ENCODE results near the gene POMT1. TPM values are rescaled to one million over a fixed set of nuclear protein-coding genes. Genes with fewer than 3 reads are reported as not detected.
"Not testable (repeated sequence)": the region's sequence is repeated elsewhere in the genome, so short reads cannot be mapped to it uniquely, and the experiment has no call there.

POMT1 gene
- polyA plus RNA-seq, 3 donors: 36.9 to 50.9 (median 50.0) TPM

GRCh38 chr9:131491001-131491710, 11.6 kb upstream of the POMT1 start:
- DNase-seq: no peak

GRCh38 chr9:131492070-131492469, 10.6 kb upstream of the POMT1 start:
- DNase-seq: no peak

DNA sequence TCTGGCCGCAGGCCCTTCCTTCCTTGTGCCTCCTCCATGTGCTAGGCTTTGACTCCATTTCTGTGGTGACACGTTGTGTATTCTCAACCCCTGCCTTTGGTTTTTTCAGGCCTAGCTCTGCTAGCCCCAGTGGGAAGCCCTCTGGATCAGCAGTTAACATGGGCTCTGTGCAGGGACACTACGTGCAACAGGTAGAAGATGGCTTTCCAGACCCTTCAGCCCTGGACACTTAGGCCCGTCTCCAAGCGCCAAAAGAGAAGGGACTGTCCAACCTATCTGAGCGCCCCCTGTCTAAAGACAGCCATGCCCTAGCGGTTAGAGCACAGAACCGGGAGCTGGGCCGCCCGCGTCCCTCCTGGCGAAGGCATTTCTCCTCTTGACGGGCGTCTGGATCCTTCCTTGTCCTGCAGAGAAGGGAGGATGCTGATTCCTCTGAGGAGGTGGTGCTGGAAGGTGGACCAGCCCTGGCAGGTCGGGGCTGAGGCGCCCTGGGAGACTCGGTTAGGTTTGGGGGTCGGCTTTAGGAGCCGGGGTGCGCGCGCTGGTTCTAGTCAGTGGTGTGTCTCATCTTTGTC, 8.3 kb upstream of the POMT1 start:
- no peak for DNase-seq

DNA sequence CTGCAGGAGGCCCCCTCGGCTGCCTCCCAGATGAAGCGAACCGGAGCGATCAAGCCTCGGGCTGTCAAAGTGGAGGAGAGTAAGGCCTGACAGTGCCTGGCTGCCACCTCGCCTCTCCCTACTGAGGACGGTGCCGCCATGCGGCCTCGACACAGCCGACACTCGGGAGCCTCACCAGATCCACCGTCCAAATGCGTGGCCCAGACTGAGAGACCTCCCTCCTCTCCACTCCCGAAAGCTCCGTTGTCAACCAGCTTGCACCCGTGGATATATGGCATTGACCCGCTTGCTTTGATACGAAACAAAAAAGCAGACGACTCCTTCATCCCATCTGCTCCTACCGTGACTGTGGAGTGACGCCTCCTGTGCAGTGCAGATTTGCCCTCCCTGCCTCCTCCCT, 6.9 kb upstream of the POMT1 start:
- no peak for DNase-seq

DNA sequence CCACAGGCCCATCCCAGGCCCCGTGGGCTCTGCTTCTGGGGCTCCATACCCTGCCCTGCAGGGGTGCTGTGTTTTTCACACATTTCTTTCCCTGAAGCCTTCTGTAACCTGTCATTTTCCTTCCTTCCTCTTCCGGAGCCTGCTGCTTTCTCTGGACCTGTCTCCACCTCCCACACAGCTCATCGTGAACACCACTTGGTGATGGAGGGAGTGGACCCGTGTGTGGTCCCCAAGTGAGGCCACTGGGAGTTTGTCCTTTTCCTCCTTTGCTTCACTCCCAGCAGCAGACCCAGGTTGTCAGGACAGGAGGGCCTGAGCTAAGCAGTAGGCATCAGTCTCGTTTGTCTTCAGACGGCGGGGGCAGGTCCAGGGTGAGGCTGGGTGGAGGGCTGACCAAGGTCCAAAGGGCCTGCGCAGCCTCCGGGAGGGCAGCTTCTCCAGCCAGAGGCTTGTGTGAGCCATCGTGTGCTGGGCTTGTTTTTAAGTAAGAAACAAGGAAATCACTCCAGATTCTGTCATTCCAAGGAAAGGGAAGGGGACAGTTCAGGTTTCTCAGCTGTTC, 5.8 kb upstream of the POMT1 start:
- no peak for DNase-seq

GRCh38 chr9:131499254-131499767, 3.4 kb upstream of the POMT1 start:
- DNase-seq: no peak

GRCh38 chr9:131500377-131500776, 2.3 kb upstream of the POMT1 start:
- no peak for DNase-seq

GRCh38 chr9:131500939-131501541, 1.7 kb upstream of the POMT1 start:
- DNase-seq: no peak

- DNase-seq: no peak
Observed at GRCh38 chr9:131503626-131504465, 1.1 kb downstream of the POMT1 start.

GRCh38 chr9:131505012-131505411, 2.3 kb downstream of the POMT1 start:
- DNase-seq: no peak

DNA sequence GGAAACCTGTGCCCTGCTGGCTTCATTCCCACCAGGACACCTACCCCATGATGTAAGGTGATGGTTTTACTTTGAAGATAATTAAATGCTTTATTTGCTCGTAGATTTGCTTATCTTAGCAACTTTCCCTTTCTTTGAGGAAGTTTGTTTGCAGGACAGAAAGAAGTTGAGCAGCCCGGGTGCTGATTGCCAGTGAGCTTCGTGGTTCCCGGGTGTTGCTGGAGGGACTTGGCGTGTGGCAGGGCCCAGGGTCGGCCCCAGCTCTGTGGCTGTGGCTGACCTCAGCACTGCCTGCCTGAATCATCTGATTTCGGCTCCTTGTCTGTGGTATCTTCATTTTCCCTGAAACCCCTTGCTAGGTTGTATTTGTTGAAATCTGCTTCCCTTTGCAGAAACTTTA, 8.7 kb downstream of the POMT1 start:
- DNase-seq: no peak

GRCh38 chr9:131511880-131512279, 9.2 kb downstream of the POMT1 start:
- no peak for DNase-seq

- no peak for DNase-seq
Observed at GRCh38 chr9:131513177-131513576, 10.5 kb downstream of the POMT1 start.

GRCh38 chr9:131515559-131516031, 12.9 kb downstream of the POMT1 start:
- DNase-seq: not testable (repeated sequence)

- DNase-seq: no peak
Observed at GRCh38 chr9:131516100-131516499, 13.4 kb downstream of the POMT1 start.

DNA sequence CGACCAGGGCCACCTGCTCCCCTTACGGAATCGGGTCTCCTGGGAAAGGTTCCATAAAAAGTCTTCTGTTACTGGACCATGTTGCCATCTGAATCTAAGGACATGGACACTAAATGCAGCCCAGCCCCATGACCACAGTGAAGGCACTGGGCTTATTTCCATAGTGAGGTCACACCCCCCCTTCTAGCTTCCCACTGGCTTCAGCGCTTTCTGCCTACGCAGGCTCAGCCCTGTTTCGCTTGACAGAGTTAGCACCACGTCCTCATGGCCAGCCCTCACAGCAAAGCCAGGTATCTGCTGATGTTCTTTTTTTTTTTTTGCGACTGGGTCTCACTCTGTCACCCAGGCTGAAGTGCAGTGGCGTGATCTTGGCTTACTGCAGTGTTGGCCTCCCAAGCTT, 14.2 kb downstream of the POMT1 start:
- DNase-seq: no peak

- DNase-seq: no peak
Observed at GRCh38 chr9:131517761-131518190, 15.1 kb downstream of the POMT1 start.

DNA sequence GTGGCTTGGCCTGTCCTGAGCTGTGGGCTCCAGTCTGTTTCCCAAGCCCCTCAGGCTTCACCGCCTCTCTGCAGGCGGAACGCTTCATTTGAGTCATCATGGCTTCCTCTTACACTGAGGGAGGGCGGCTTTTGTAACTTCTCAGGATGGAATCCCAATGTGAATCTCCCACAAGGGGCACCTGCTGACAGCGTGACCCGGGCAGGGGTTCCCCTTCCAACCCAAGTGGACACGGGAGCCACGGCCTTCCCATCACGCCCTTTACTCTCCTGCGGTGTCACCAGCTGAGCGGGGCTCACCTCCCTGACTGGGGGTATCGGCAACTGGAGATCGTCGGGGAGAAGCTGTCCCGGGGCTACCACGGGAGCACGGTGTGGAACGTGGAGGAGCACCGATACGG, 15.8 kb downstream of the POMT1 start:
- no peak for DNase-seq

DNA sequence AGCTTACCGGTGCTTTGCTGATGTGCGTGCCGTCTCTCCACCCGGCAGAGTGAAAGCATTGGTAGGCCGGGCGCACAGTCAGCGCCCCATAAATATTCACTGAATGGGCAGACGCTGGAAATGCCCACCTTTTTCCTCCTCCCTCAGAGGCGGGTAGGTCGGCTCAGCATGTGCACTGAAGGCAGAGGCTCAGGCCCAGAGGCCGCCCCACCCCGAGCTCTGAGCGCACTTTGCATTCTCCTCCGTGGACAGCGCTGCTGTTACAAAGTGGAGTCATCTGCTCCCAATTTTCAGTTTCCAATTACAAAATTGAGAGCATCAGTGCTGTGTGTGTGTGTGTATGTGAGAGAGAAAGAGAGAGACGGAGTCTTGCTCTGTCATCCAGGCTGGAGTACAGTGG, 17.8 kb downstream of the POMT1 start:
- DNase-seq: no peak

- no peak for DNase-seq
Observed at GRCh38 chr9:131521203-131521602, 18.5 kb downstream of the POMT1 start.

- DNase-seq: no peak
Observed at GRCh38 chr9:131521822-131522221, 19.1 kb downstream of the POMT1 start.

All from renal pelvis (tissue), 4 donors.